Body of pancreas (tissue), 4 donors: Measurements from ENCODE around the gene AREL1.

Experiments
- CTCF ChIP-seq, 7 experiments: fragments of 450-650 bp in 4 of 7; fragments of 200-600 bp in 3 of 7; sonication (generic) in 3 of 7; IDR thresholded peaks; one replicate each; pipeline ENCODE4 v1.5.1; 2016 to 2019; ENCODE audit warnings: antibody characterized with exemption in 7 of 7
- POLR2A ChIP-seq, 3 donors: fragments of 450-650 bp; IDR thresholded peaks; one replicate each; pipeline ENCODE4 v1.6.1; 2016; ENCODE audit warnings: antibody characterized with exemption in 3 of 3, mild to moderate bottlenecking in 2 of 3

GRCh38 chr14:74638966-74639365, 73.9 kb downstream of the AREL1 start:
- TF ChIP-seq CTCF (IDR thresholded peaks at IDR 0.05) = no peak
- TF ChIP-seq POLR2A (IDR thresholded peaks at IDR 0.05) = no peak
